Measurements from ENCODE around the gene SYT17.

The SYT17 gene

DNA sequence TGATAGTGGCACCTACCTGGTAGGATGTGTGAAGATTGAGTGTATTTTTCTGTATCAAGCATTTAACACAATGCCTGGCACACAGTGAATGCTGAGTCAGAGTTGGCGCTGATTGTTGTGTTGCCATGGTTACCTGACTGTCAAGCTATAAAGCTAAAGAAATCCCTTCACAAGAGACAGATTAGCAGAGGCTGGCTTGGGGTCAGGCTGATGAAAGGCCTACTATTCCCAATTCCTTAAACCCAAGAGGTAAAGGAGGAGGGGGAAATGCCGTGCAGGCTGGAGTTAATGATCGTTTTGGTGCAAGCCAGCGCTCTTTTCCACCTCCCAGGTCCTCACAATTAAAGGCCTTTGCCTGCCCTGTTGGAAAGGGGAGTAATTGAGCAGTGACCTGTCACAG is 123.4 kb downstream of the SYT17 start:
- TF ChIP-seq GABPA (IDR thresholded peaks at IDR 0.05; ENCODE audit: low read depth): no peak
- TF ChIP-seq CTCF (IDR thresholded peaks at IDR 0.05; ENCODE audit: insufficient read depth, low read length): no peak
- TF ChIP-seq SPI1 (IDR thresholded peaks at IDR 0.05; ENCODE audit: borderline replicate concordance, low read depth): no peak
- no peak for TF ChIP-seq POLR2AphosphoS5 (IDR thresholded peaks at IDR 0.05; ENCODE audit: low read depth)
- TF ChIP-seq, protein P1, sequence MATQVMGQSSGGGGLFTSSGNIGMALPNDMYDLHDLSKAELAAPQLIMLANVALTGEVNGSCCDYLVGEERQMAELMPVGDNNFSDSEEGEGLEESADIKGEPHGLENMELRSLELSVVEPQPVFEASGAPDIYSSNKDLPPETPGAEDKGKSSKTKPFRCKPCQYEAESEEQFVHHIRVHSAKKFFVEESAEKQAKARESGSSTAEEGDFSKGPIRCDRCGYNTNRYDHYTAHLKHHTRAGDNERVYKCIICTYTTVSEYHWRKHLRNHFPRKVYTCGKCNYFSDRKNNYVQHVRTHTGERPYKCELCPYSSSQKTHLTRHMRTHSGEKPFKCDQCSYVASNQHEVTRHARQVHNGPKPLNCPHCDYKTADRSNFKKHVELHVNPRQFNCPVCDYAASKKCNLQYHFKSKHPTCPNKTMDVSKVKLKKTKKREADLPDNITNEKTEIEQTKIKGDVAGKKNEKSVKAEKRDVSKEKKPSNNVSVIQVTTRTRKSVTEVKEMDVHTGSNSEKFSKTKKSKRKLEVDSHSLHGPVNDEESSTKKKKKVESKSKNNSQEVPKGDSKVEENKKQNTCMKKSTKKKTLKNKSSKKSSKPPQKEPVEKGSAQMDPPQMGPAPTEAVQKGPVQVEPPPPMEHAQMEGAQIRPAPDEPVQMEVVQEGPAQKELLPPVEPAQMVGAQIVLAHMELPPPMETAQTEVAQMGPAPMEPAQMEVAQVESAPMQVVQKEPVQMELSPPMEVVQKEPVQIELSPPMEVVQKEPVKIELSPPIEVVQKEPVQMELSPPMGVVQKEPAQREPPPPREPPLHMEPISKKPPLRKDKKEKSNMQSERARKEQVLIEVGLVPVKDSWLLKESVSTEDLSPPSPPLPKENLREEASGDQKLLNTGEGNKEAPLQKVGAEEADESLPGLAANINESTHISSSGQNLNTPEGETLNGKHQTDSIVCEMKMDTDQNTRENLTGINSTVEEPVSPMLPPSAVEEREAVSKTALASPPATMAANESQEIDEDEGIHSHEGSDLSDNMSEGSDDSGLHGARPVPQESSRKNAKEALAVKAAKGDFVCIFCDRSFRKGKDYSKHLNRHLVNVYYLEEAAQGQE (IDR thresholded peaks at IDR 0.05; ENCODE audit: insufficient replicate concordance, low read depth): no peak
- Histone ChIP-seq H3K27ac (replicated peaks) (no peak overlapping the region), H3K4me3 (replicated peaks; ENCODE audit: insufficient read depth, low read length) (no peak overlapping the region), H3K27me3 (ENCODE audit: insufficient read depth, poor library complexity, severe bottlenecking) (no peaks in the 10 kb centered on the region)
- DNase-seq (ENCODE audit: low read depth in 1 of 2, low spot score in 1 of 2): no peak

- no peak for TF ChIP-seq SPI1 (IDR thresholded peaks at IDR 0.05; ENCODE audit: borderline replicate concordance, low read depth)
- TF ChIP-seq POLR2AphosphoS5 (IDR thresholded peaks at IDR 0.05; ENCODE audit: low read depth): no peak
- no peak for TF ChIP-seq CTCF (IDR thresholded peaks at IDR 0.05; ENCODE audit: insufficient read depth, low read length)
- Histone ChIP-seq H3K27ac (replicated peaks) (no peak overlapping the region), H3K27me3 (ENCODE audit: insufficient read depth, poor library complexity, severe bottlenecking) (no peaks in the 10 kb centered on the region), H3K4me3 (replicated peaks; ENCODE audit: insufficient read depth, low read length) (no peak overlapping the region)
- DNase-seq (ENCODE audit: low read depth in 1 of 2, low spot score in 1 of 2): no peak
Measured at GRCh38 chr16:19292186-19292585, 124.1 kb downstream of the SYT17 start.

DNA sequence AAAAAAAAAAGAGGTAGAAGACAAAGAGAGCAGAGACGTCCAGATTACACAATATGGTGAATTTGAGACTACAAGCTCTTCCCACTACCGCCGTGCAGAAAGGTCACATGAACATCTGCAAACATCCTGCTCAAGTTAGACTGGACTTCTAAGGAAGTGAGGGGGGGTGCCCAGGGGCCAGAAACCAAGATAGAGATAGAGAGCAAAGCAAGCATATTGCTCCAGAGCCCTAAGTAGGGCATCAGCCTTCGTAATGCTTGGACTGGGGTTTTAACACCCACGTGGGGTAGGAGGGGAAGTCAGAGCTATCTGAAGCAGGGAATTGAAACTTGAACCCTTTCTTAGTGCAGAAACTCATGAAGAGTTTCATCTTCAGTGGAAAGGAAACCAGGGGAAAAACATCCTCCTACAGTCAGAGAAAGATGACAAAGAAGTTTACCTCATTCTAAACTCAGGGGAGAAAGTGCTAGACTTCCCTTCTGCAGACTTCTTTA is 126.2 kb downstream of the SYT17 start:
- H3K27me3 ChIP-seq (ENCODE audit: insufficient read depth, poor library complexity, severe bottlenecking): no peaks in the 10 kb centered on the region
- peak; percentile 28 to 80 for DNase-seq (ENCODE audit: low read depth in 1 of 2, low spot score in 1 of 2)
- no peak for TF ChIP-seq CTCF (IDR thresholded peaks at IDR 0.05; ENCODE audit: insufficient read depth, low read length)
- TF ChIP-seq POLR2AphosphoS5 (IDR thresholded peaks at IDR 0.05; ENCODE audit: low read depth): no peak
- TF ChIP-seq SPI1 (IDR thresholded peaks at IDR 0.05; ENCODE audit: borderline replicate concordance, low read depth): no peak
- TF ChIP-seq, protein P1 (IDR thresholded peaks at IDR 0.05; ENCODE audit: insufficient replicate concordance, low read depth): no peak
- no peak for TF ChIP-seq GABPA (IDR thresholded peaks at IDR 0.05; ENCODE audit: low read depth)
- H3K27ac ChIP-seq (replicated peaks): no peak overlapping the region
- no peak overlapping the region for H3K4me3 ChIP-seq (replicated peaks; ENCODE audit: insufficient read depth, low read length)

GRCh38 chr16:19295393-19295792 is 127.4 kb downstream of the SYT17 start:
- Histone ChIP-seq H3K27ac (replicated peaks) (no peak overlapping the region), H3K4me3 (replicated peaks; ENCODE audit: insufficient read depth, low read length) (no peak overlapping the region), H3K27me3 (ENCODE audit: insufficient read depth, poor library complexity, severe bottlenecking) (no peaks in the 10 kb centered on the region)
- no peak for DNase-seq (ENCODE audit: low read depth in 1 of 2, low spot score in 1 of 2)
- no peak for TF ChIP-seq POLR2AphosphoS5 (IDR thresholded peaks at IDR 0.05; ENCODE audit: low read depth)
- TF ChIP-seq, protein P1 (IDR thresholded peaks at IDR 0.05; ENCODE audit: insufficient replicate concordance, low read depth): no peak
- TF ChIP-seq SPI1 (IDR thresholded peaks at IDR 0.05; ENCODE audit: borderline replicate concordance, low read depth): no peak
- no peak for TF ChIP-seq CTCF (IDR thresholded peaks at IDR 0.05; ENCODE audit: insufficient read depth, low read length)
- no peak for TF ChIP-seq GABPA (IDR thresholded peaks at IDR 0.05; ENCODE audit: low read depth)
